ENCODE measurements around the gene USP47. TPM values are rescaled to one million over a fixed set of nuclear protein-coding genes. Genes with fewer than 3 reads are reported as not detected.

USP47 gene
- total and polyA plus RNA-seq, 2 of the 13 experiments (the other 11 are each of a cell fraction or from before 2014, with no cell fraction given), result 12.2 to 52.7 TPM

GRCh38 chr11:11970556-11970955 is 128.8 kb downstream of the USP47 start:
- no peak for FAIRE-seq
- intact Hi-C loops (cut with micrococcal nuclease; ENCODE audit: unreplicated experiment), result no loop called here
- H3K9ac ChIP-seq (ENCODE audit: insufficient read depth, low read depth, low read length), result no peak overlapping the region
- BruUV-seq (replicated peaks), result no TSS peak
- no peak overlapping the region for H3K27ac ChIP-seq (ENCODE audit: extremely low read length, insufficient read depth, low read length)
- no peak for DNase-seq (ENCODE audit: low spot score)
- H4K20me1 ChIP-seq (ENCODE audit: insufficient read depth, low read length), result no peaks in the 10 kb centered on the region
- no peak overlapping the region for H3K4me2 ChIP-seq (ENCODE audit: low read depth, low read length)
- no peak overlapping the region for H2AFZ ChIP-seq (ENCODE audit: low read length)
- TF ChIP-seq YEATS4 (CRISPR knock-in tag; IDR thresholded peaks at IDR 0.05; ENCODE audit: borderline replicate concordance), result no peak
- TF ChIP-seq ZNF510 (CRISPR knock-in tag; IDR thresholded peaks at IDR 0.05; ENCODE audit: low read depth), result no peak
- no peak for TF ChIP-seq HNRNPH1 (optimal IDR thresholded peaks at IDR 0.05; ENCODE audit: low read depth, low read length)
- TF ChIP-seq ATM (IDR thresholded peaks at IDR 0.05; ENCODE audit: borderline replicate concordance), result no peak
- no peak for TF ChIP-seq DMAP1 (CRISPR knock-in tag; IDR thresholded peaks at IDR 0.05)
- TF ChIP-seq MAF1 (CRISPR knock-in tag; IDR thresholded peaks at IDR 0.05; ENCODE audit: borderline replicate concordance), result no peak
- no peak for TF ChIP-seq CREM (IDR thresholded peaks at IDR 0.05)
- no peak for TF ChIP-seq CREM (CRISPR knock-in tag; IDR thresholded peaks at IDR 0.05)
- TF ChIP-seq YY1 (IDR thresholded peaks at IDR 0.05; ENCODE audit: insufficient read depth, insufficient replicate concordance, low read depth, low read length), result no peak
- no peak for TF ChIP-seq DNMT3B (CRISPR knock-in tag; conservative IDR thresholded peaks at IDR 0.05)
- TF ChIP-seq NFIC (IDR thresholded peaks at IDR 0.05; ENCODE audit: low read length), result no peak
- TF ChIP-seq, protein P1, sequence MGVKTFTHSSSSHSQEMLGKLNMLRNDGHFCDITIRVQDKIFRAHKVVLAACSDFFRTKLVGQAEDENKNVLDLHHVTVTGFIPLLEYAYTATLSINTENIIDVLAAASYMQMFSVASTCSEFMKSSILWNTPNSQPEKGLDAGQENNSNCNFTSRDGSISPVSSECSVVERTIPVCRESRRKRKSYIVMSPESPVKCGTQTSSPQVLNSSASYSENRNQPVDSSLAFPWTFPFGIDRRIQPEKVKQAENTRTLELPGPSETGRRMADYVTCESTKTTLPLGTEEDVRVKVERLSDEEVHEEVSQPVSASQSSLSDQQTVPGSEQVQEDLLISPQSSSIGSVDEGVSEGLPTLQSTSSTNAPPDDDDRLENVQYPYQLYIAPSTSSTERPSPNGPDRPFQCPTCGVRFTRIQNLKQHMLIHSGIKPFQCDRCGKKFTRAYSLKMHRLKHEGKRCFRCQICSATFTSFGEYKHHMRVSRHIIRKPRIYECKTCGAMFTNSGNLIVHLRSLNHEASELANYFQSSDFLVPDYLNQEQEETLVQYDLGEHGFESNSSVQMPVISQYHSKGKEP (CRISPR knock-in tag; IDR thresholded peaks at IDR 0.05), result no peak
- no peak for TF ChIP-seq ZNF274 (CRISPR knock-in tag; IDR thresholded peaks at IDR 0.05)
- TF ChIP-seq RXRA (CRISPR knock-in tag; IDR thresholded peaks at IDR 0.05), result no peak
- no peak for TF ChIP-seq ZNF878 (CRISPR knock-in tag; IDR thresholded peaks at IDR 0.05)
- no peaks in the 10 kb centered on the region for H3K9me3 ChIP-seq (ENCODE audit: low read length)
- H3K27me3 ChIP-seq (ENCODE audit: control insufficient read depth in 1 of 2, insufficient read depth in 2 of 2, low read length in 2 of 2), result peaks cover 5 to 32% of the 10 kb centered on the region in 2 experiments; a peak in 2 of 5 replicates
- ChIA-PET POLR2A (no interaction called here), CTCF (ENCODE audit: low intra/inter-chr PET ratio, low total read pairs) (no interaction called here)
- 85% methylated on average over 2 of the region's 2 CpGs for WGBS (ENCODE audit: low lambda C conversion rate)
- H3K36me3 ChIP-seq (replicated peaks in 1 of 2; ENCODE audit: control insufficient read depth in 1 of 2, insufficient read depth in 2 of 2, low read length in 2 of 2), result no peaks in the 10 kb centered on the region
- H3K79me2 ChIP-seq (ENCODE audit: insufficient read depth, low read length), result no peaks in the 10 kb centered on the region
- H3K4me1 ChIP-seq (ENCODE audit: insufficient read depth, low read length), result peaks cover 6% of the 10 kb centered on the region; the same call in 1 of the 2 replicates
- H3K4me3 ChIP-seq (replicated peaks in 1 of 3; ENCODE audit: insufficient read depth in 1 of 3, low read depth in 2 of 3, low read length in 3 of 3), result no peak overlapping the region
- no peak for ATAC-seq
- in situ Hi-C loops (cut with HindIII; ENCODE audit: extremely low pct_ligation_motif_present, low pct_unique_long_range_greater_than_20kb), result no loop called here
